NB4 (cell line): ENCODE results near the gene B4GAT1.
"Not testable (repeated sequence)": the region's sequence is repeated elsewhere in the genome, so short reads cannot be mapped to it uniquely, and the experiment has no call there.

ENCODE experiments used
- MYC ChIP-seq: IDR thresholded peaks from 2 replicates; pipeline ENCODE4 v1.6.1; 2011; ENCODE audit warnings: low read depth, low read length
- POLR2A ChIP-seq: IDR thresholded peaks from 2 replicates; pipeline ENCODE4 v1.6.1; 2011; ENCODE audit warnings: mild to moderate bottlenecking; ENCODE audit not compliant: insufficient read length; ENCODE audit errors: extremely low read depth
- TF ChIP-seq, protein P1 (sequence below): IDR thresholded peaks from 2 replicates; pipeline ENCODE4 v1.6.1; 2011; ENCODE audit warnings: low read depth, low read length
- TF ChIP-seq, protein P2 (sequence below): IDR thresholded peaks from one replicate; pipeline ENCODE4 v1.5.1; 2012; ENCODE audit warnings: low read depth, low read length

DNA sequence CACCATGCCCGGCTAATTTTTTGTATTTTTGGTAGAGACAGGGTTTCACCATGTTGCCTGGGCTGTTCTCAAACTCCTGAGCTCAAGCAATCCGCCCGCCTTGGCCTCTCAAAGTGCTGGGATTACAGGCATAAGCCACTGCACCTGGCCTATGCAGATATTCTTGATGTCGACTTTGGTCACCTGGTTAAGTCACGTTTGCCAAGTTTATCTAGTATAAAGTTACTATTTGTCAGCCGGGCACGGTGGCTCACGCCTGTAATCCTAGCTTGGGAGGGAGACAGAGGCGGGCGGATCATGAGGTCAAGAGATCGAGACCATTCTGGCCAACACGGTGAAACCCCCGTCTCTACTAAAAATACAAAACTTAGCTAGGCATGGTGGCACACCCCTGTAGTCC, 36.9 kb upstream of the B4GAT1 start:
- TF ChIP-seq, protein P1, sequence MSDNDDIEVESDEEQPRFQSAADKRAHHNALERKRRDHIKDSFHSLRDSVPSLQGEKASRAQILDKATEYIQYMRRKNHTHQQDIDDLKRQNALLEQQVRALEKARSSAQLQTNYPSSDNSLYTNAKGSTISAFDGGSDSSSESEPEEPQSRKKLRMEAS: not testable (repeated sequence)
- TF ChIP-seq, protein P2, sequence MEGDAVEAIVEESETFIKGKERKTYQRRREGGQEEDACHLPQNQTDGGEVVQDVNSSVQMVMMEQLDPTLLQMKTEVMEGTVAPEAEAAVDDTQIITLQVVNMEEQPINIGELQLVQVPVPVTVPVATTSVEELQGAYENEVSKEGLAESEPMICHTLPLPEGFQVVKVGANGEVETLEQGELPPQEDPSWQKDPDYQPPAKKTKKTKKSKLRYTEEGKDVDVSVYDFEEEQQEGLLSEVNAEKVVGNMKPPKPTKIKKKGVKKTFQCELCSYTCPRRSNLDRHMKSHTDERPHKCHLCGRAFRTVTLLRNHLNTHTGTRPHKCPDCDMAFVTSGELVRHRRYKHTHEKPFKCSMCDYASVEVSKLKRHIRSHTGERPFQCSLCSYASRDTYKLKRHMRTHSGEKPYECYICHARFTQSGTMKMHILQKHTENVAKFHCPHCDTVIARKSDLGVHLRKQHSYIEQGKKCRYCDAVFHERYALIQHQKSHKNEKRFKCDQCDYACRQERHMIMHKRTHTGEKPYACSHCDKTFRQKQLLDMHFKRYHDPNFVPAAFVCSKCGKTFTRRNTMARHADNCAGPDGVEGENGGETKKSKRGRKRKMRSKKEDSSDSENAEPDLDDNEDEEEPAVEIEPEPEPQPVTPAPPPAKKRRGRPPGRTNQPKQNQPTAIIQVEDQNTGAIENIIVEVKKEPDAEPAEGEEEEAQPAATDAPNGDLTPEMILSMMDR: not testable (repeated sequence)
- TF ChIP-seq POLR2A, MYC: not testable (repeated sequence)
